ENCODE results near the gene GNAS.

DNA sequence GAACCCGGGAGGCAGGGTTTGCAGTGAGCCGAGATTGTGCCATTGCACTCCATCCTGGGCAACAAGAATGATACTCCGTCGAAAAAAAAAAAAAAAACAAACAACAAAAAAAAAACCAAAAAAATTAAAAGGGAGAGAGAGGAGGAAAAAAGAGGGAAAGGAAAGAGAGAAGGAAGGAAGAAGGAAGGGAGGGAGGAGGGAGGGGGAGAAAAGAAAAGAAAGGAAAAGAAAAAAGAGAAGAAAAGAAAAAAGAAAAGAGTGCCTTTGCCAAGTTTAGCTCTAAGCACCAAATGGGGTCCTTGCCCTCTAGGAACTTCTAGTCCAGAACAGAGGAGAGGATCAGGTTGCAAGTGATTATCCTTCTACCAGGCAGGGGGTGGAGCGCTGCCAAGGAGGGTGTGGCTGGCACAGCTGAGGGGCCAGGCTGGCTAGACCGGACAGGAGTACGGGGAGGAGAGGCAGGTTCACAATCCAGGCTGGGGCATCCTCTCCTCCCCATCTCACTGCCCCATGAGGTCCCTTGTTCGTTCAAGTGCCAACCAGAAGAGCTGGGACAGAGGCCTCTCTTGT, 19.1 kb downstream of the GNAS start:
- no peak for TF ChIP-seq POLR2A (IDR thresholded peaks at IDR 0.05; ENCODE audit: low read length)
- TF ChIP-seq GATA1 (IDR thresholded peaks at IDR 0.05; ENCODE audit: low read depth, low read length): no peak
